GM23248 (cell line): ENCODE data around the gene MT1B.
"Not testable (repeated sequence)": the region's sequence is repeated elsewhere in the genome, so short reads cannot be mapped to it uniquely, and the experiment has no call there.

Experiments
- EZH2 ChIP-seq: fragments of 200-600 bp; sonication (generic); IDR thresholded peaks from 2 replicates; pipeline ENCODE4 v1.6.1; 2018; ENCODE audit warnings: antibody characterized with exemption, mild to moderate bottlenecking; ENCODE audit not compliant: insufficient read depth, poor library complexity, severe bottlenecking
- EZH2phosphoT487 ChIP-seq: fragments of 200-600 bp; sonication (generic); IDR thresholded peaks from 2 replicates; pipeline ENCODE4 v1.6.1; 2018; ENCODE audit warnings: antibody characterized with exemption, moderate library complexity, mild to moderate bottlenecking, low read depth; ENCODE audit not compliant: insufficient read depth

GRCh38 chr16:56665286-56666261, 13.9 kb downstream of the MT1B start:
- not testable (repeated sequence) for TF ChIP-seq EZH2, EZH2phosphoT487
